Ishikawa (cell line): ENCODE results near the gene CHMP2A.

Experiments used
- EGR1 ChIP-seq: IDR thresholded peaks from 2 replicates; pipeline ENCODE4 v1.6.1; 2012
- RAD21 ChIP-seq: IDR thresholded peaks from 2 replicates; pipeline ENCODE4 v1.6.1; 2012; ENCODE audit warnings: low read depth
- TCF12 ChIP-seq: IDR thresholded peaks from 2 replicates; pipeline ENCODE4 v1.6.1; 2012; ENCODE audit warnings: low read depth

- TF ChIP-seq TCF12: no peak
- no peak for TF ChIP-seq EGR1
- no peak for TF ChIP-seq RAD21
Measured at GRCh38 chr19:58551577-58552471, 3.1 kb downstream of the CHMP2A start.
